Measurements from ENCODE around the gene MKRN2. TPM values are rescaled to one million over a fixed set of nuclear protein-coding genes. Genes with fewer than 3 reads are reported as not detected.

Gene MKRN2
- total and polyA plus RNA-seq, 9 of the 15 experiments (the other 6 are each of a cell fraction or from before 2014, with no cell fraction given), result 29.4 to 63.2 (median 42.9) TPM

DNA sequence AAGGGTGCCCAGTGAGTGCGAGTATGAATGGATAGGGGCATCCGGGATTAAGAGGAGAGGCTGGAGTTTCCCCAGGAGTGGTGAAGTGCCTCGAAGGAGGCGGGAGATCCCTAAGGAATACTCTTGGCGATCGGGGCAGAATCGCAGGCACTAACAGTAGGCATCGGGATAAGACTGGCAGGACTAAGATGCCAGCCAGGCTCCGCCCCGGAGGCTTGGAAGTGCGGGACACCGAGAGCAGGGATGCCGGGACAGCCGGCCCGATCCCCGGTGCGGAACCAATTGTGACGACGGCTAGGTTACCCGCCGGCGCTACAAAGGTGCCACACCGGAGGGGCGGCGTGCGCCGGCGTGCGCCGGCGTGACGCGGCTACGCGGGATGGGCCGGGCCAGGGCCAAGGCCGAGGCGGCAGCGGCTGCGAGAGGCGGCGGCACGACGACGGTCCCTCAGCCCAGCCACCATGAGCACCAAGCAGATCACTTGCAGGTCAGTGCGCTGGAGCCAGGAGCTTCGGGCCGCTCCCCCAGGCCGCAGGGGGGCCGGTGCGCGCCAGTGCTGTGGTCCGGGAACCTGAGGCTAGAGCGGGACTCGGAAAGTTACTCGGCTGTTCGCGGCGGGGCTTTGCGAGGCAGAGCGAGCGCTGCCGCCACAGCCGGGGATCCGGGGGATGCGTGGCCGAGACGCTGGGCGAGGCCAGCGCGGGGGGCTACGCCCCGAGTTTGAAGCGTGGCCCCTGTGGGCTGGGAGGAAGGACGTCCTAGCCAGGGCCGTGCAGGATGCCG lies at the start of gene MKRN2 (continued):
- TF ChIP-seq, protein P1, sequence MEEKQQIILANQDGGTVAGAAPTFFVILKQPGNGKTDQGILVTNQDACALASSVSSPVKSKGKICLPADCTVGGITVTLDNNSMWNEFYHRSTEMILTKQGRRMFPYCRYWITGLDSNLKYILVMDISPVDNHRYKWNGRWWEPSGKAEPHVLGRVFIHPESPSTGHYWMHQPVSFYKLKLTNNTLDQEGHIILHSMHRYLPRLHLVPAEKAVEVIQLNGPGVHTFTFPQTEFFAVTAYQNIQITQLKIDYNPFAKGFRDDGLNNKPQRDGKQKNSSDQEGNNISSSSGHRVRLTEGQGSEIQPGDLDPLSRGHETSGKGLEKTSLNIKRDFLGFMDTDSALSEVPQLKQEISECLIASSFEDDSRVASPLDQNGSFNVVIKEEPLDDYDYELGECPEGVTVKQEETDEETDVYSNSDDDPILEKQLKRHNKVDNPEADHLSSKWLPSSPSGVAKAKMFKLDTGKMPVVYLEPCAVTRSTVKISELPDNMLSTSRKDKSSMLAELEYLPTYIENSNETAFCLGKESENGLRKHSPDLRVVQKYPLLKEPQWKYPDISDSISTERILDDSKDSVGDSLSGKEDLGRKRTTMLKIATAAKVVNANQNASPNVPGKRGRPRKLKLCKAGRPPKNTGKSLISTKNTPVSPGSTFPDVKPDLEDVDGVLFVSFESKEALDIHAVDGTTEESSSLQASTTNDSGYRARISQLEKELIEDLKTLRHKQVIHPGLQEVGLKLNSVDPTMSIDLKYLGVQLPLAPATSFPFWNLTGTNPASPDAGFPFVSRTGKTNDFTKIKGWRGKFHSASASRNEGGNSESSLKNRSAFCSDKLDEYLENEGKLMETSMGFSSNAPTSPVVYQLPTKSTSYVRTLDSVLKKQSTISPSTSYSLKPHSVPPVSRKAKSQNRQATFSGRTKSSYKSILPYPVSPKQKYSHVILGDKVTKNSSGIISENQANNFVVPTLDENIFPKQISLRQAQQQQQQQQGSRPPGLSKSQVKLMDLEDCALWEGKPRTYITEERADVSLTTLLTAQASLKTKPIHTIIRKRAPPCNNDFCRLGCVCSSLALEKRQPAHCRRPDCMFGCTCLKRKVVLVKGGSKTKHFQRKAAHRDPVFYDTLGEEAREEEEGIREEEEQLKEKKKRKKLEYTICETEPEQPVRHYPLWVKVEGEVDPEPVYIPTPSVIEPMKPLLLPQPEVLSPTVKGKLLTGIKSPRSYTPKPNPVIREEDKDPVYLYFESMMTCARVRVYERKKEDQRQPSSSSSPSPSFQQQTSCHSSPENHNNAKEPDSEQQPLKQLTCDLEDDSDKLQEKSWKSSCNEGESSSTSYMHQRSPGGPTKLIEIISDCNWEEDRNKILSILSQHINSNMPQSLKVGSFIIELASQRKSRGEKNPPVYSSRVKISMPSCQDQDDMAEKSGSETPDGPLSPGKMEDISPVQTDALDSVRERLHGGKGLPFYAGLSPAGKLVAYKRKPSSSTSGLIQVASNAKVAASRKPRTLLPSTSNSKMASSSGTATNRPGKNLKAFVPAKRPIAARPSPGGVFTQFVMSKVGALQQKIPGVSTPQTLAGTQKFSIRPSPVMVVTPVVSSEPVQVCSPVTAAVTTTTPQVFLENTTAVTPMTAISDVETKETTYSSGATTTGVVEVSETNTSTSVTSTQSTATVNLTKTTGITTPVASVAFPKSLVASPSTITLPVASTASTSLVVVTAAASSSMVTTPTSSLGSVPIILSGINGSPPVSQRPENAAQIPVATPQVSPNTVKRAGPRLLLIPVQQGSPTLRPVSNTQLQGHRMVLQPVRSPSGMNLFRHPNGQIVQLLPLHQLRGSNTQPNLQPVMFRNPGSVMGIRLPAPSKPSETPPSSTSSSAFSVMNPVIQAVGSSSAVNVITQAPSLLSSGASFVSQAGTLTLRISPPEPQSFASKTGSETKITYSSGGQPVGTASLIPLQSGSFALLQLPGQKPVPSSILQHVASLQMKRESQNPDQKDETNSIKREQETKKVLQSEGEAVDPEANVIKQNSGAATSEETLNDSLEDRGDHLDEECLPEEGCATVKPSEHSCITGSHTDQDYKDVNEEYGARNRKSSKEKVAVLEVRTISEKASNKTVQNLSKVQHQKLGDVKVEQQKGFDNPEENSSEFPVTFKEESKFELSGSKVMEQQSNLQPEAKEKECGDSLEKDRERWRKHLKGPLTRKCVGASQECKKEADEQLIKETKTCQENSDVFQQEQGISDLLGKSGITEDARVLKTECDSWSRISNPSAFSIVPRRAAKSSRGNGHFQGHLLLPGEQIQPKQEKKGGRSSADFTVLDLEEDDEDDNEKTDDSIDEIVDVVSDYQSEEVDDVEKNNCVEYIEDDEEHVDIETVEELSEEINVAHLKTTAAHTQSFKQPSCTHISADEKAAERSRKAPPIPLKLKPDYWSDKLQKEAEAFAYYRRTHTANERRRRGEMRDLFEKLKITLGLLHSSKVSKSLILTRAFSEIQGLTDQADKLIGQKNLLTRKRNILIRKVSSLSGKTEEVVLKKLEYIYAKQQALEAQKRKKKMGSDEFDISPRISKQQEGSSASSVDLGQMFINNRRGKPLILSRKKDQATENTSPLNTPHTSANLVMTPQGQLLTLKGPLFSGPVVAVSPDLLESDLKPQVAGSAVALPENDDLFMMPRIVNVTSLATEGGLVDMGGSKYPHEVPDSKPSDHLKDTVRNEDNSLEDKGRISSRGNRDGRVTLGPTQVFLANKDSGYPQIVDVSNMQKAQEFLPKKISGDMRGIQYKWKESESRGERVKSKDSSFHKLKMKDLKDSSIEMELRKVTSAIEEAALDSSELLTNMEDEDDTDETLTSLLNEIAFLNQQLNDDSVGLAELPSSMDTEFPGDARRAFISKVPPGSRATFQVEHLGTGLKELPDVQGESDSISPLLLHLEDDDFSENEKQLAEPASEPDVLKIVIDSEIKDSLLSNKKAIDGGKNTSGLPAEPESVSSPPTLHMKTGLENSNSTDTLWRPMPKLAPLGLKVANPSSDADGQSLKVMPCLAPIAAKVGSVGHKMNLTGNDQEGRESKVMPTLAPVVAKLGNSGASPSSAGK (IDR thresholded peaks at IDR 0.05), result peak; percentile 82
- TF ChIP-seq XRCC5 (IDR thresholded peaks at IDR 0.05; ENCODE audit: low read depth, low read length), result peak; percentile 93
- TF ChIP-seq HNRNPH1 (optimal IDR thresholded peaks at IDR 0.05; ENCODE audit: low read depth, low read length), result no peak
- TF ChIP-seq YY1 (IDR thresholded peaks at IDR 0.05; ENCODE audit: borderline replicate concordance in 1 of 3, control insufficient read depth in 1 of 3, extremely low read depth in 1 of 3, insufficient read depth in 3 of 3, insufficient read length in 1 of 3, insufficient replicate concordance in 2 of 3, low read depth in 1 of 3, low read length in 2 of 3), result peak in 2 of 3 experiments; percentile 87 to 89
- no peak for TF ChIP-seq ZNF184 (CRISPR knock-in tag; IDR thresholded peaks at IDR 0.05)
- peak; percentile 70 for TF ChIP-seq EP300 (IDR thresholded peaks at IDR 0.05; ENCODE audit: low read length)
- no peak for TF ChIP-seq HDAC3 (IDR thresholded peaks at IDR 0.05; ENCODE audit: borderline replicate concordance, partially characterized antibody)
- peak; percentile 84; the same call in 1 of the 2 replicates for TF ChIP-seq ZNF24 (IDR thresholded peaks at IDR 0.05)
- TF ChIP-seq MTA3 (IDR thresholded peaks at IDR 0.05; ENCODE audit: borderline replicate concordance), result peak; percentile 96
- no peak for TF ChIP-seq PPARD (CRISPR knock-in tag; IDR thresholded peaks at IDR 0.05)
- TF ChIP-seq TBL1XR1 (IDR thresholded peaks at IDR 0.05; ENCODE audit: low read length in 2 of 2), result peak; percentile 83 to 90
- TF ChIP-seq ZNF197 (CRISPR knock-in tag; IDR thresholded peaks at IDR 0.05; ENCODE audit: low read depth), result 0 out of 2 replicates have a peak, but pooled peaks have one; percentile 33
- peak; percentile 82 for TF ChIP-seq ESRRA (IDR thresholded peaks at IDR 0.05; ENCODE audit: borderline replicate concordance, low read depth)
- TF ChIP-seq ZNF695 (CRISPR knock-in tag; IDR thresholded peaks at IDR 0.05), result no peak
- TF ChIP-seq LEF1 (IDR thresholded peaks at IDR 0.05), result 0 out of 2 replicates have a peak, but pooled peaks have one; percentile 17
- TF ChIP-seq GTF2A2 (tag; IDR thresholded peaks at IDR 0.05), result peak; percentile 74; the same call in 1 of the 2 replicates
- TF ChIP-seq RHOXF2B (CRISPR knock-in tag; conservative IDR thresholded peaks at IDR 0.05), result peak; percentile 39; the same call in 1 of the 2 replicates
